ENCODE results near the gene LUM.

Gene LUM, protein sequence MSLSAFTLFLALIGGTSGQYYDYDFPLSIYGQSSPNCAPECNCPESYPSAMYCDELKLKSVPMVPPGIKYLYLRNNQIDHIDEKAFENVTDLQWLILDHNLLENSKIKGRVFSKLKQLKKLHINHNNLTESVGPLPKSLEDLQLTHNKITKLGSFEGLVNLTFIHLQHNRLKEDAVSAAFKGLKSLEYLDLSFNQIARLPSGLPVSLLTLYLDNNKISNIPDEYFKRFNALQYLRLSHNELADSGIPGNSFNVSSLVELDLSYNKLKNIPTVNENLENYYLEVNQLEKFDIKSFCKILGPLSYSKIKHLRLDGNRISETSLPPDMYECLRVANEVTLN

GRCh38 chr12:91111366-91112325 lies at the start of gene LUM:
Gene LUM, minus strand, starts transcription at chr12:91111494. Its CDS starts 2,515 bp downstream, at chr12:91108979.
- DNase-seq (ENCODE audit: low read depth) = no peak

DNA sequence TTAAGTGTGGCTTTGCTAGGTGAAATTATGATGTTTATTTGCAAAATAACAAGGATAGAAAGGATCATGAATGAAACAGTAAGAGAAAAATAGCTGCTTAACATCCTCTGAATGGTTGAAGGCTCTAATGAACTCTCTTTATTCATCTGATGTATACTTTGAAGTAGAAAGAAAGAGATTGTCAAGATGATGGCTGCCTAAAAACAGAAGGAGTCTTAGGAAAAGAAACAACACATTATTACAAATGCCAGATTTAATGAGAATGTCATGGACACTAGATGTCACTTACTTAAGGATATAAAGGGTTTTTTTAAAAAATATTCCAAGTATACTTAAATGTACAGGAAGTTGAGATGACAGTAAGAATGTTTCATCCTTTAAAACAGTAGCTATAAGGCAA lies 49.7 kb upstream of the LUM start:
- DNase-seq (ENCODE audit: low read depth) = no peak

- no peak for DNase-seq (ENCODE audit: low read depth)
Observed at GRCh38 chr12:91155990-91156389, 44.7 kb upstream of the LUM start.

DNA sequence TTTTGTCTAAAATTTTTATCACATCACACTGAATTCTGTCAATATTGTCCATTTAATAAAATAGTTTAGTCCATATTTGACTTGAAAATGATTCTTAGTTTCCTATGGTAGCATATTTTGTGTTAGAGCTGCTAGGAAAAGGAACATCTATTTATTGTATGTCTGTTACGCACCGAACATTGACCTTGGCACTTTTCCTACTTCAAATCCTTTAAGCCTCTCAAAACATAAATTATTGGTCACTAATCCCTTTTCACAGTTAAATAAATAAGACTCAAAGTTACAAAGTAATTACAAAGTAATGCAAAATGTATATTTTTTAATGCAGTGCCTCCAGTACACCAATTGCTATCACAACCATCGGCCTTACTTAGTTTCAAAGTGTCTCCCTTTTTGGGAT lies 42.8 kb upstream of the LUM start:
- no peak for DNase-seq (ENCODE audit: low read depth)

DNA sequence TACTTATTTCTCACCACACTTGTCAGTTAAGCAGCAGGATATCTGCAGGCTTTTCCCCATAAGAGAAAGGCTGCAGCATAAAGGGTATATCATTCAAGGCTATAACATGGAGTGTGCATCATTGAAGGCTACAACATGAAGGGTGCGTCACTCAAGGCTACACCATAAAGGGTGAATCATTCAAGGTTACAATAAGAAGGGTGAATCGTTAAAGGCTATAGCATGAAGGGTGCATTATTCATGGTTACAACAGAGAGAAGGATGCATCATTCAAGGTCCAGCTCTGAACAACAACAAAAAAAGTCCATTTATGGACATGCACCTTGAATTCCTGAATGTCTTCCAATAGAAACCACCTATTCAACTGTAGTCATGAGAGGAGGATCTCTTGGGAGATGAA lies 32.8 kb upstream of the LUM start:
- DNase-seq (ENCODE audit: low read depth) = no peak

DNA sequence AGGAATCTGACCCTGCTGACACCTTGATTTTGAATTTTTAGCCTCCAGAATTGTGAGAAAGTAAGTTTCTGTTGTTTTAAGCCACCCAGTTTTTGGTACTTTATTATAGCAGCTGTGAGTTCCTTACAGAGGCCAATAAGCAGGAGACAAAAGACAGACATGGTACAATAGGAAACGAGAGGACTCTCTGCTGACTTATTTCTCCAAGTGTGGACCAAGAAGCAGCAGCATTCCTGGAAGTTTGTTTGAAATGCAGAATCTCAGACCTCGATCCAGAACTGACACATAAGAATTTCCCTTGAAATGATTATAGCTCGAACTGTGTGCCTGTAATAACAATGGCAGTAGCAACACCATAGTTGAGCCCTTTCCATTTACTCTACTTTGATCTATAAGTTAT lies 31.9 kb upstream of the LUM start:
- DNase-seq (ENCODE audit: low read depth) = no peak

- DNase-seq (ENCODE audit: low read depth) = no peak
Observed at GRCh38 chr12:91142221-91142631, 30.9 kb upstream of the LUM start.

GRCh38 chr12:91140026-91140931 lies 29.0 kb upstream of the LUM start:
- DNase-seq (ENCODE audit: low read depth) = no peak

DNA sequence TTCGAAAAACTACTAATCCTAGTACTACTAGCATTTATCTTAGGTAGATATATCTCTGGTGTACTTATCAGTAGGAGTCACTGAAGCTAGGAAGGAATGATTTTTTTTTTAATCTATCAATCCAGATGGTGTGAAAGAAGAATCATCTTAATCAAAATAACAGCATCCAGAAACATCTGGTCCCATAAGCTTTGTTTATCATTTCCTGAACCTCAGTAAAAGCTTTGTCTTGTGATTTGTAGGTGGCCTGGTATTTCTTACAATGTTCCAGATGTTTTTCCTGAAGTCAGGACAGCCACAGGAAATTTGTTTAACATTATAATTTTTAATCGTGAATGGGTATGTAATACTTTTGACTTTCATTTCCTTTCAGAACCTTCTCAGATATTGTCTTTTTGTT lies 28.0 kb upstream of the LUM start:
- DNase-seq (ENCODE audit: low read depth) = no peak

DNA sequence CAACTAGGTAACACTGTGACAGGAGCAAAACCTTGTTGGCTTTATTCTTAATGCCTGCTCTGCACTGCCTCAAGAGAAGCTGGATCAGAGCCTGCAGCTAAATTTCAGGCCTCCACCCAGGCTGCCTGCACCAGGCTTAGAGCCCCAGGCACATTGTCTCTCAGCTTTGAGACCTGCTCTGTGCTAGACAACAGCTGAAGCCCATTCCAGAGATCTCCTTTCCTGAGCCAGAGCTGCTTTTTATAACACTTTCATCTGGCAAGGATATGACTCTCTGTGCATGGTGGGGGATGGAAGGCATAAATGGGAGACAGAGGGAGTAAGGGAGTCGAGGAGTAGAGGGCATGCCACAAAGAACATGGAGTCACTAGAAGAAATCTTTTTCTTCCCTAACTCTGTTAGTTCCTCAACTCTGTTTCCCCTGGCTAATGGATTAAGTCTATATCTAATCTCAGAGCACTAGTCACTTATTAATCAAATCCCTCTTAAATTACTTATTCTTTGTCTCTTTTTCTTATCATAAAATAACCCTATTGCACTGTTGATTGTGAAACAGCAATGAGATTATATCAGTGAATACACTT lies 27.1 kb upstream of the LUM start:
- no peak for DNase-seq (ENCODE audit: low read depth)

GRCh38 chr12:91133871-91134270 lies 22.6 kb upstream of the LUM start:
- no peak for DNase-seq (ENCODE audit: low read depth)

DNA sequence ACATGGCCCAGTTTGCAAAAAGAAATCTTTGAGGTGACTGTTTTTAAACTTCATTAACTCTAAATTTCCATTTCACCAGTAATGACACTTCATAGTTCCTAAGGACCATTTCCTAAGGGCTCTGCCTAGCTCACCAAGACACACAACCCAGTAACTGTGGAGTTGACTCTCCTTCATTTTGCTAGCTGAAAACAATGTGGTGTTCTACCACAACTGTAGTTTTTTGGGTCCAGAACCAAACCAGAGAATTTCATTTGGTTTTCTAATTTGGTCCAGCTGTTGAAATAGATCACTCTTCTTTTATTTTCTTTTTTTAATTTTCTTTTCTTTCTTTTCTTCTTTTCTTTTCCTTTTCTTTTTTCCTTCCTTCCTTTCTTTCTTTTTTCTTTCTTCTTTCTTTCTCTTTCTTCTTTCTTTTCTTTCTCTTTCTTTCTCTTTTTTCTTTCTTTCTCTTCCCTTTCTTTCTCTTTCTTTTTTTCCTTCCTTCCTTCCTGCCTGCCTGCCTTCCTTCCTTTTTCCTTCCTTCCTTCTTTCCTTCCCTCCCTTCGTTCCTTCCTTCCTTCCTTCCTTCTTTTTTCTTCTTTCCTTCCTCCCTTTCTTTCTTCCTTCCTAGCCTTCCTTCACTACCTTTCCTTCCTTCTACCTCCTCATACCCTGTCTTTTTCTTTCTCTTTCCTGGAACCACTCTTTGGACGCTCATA lies 18.5 kb upstream of the LUM start:
- no peak for DNase-seq (ENCODE audit: low read depth)

- no peak for DNase-seq (ENCODE audit: low read depth)
Observed at GRCh38 chr12:91127751-91128150, 16.5 kb upstream of the LUM start.

DNA sequence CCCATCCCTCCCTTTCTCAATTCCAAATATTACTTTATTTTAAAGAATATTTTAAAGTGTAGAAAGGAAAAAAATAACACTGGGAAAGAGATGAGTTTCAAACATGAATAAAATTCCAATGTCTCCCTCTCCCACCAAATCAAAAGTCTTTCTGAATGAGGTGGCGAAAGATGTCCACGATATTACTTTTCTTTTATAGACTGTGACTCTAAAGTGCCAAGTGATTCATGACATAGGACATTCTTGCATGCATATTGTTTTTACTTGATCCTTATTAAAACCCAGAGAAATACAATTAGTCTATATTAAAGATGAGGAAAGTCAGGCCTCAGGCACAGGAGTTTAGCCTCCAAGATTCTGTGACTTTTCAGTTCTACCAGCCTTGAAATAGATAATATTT lies 16.0 kb upstream of the LUM start:
- no peak for DNase-seq (ENCODE audit: low read depth)

DNA sequence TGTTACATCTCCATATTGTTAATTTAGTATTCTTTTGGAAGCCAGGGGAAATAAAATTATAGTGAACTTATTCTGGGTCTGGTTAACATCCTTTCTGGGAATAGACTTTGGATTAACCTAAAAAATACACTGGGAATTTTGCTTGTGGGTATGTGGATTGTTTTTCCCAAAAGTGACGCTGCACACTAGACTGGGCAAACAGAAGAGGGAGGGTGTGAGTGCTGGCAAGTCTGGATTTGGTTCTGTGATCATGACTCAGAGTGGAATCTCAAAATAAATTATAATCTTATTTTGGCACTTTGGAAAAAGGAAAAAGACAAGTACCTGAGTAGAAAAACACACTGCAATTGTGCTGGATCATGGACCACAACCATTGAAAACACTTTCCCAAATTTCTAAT lies 15.2 kb upstream of the LUM start:
- DNase-seq (ENCODE audit: low read depth) = no peak

- DNase-seq (ENCODE audit: low read depth) = no peak
Observed at GRCh38 chr12:91123236-91123916, 12.1 kb upstream of the LUM start.

DNA sequence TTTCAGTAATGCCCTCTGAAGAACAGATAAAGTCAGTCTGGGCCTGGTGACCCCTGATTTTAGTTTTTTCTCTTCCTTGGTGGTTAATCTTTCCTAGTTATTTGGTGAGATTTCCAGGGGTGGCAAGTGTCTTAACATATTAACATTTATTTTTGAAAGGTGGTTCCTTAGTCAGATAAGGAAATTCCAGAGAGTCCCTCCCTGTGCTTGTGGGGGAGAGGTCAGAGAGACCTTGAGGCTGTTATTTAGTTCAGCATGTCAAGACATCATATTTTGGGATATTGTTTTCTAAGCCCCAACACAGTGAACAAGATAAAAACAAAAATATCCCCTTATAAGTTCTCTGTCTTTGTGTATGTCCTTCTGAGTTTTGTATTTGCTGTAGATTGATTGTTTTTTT lies 9.5 kb upstream of the LUM start:
- DNase-seq (ENCODE audit: low read depth) = no peak

GRCh38 chr12:91119089-91119488 lies 7.8 kb upstream of the LUM start:
- no peak for DNase-seq (ENCODE audit: low read depth)

DNA sequence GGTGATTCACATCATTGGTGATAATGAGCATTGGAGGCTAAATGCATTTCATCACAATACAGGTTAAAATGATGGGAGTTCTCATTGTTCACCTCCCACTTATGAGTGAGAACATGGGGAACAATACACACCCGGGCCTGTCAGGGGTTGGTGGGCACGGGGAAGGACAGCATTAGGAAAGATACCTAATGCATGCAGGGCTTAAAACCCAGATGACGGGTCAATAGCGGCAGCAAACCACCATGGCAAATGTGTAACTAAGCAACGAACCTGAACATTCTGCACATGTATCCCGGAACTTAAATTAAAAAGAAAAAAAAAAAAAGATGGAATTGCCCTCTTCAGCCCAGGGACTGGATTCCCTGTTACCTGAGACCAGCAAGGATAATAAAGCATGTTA lies 2.3 kb upstream of the LUM start:
- DNase-seq (ENCODE audit: low read depth) = no peak

DNA sequence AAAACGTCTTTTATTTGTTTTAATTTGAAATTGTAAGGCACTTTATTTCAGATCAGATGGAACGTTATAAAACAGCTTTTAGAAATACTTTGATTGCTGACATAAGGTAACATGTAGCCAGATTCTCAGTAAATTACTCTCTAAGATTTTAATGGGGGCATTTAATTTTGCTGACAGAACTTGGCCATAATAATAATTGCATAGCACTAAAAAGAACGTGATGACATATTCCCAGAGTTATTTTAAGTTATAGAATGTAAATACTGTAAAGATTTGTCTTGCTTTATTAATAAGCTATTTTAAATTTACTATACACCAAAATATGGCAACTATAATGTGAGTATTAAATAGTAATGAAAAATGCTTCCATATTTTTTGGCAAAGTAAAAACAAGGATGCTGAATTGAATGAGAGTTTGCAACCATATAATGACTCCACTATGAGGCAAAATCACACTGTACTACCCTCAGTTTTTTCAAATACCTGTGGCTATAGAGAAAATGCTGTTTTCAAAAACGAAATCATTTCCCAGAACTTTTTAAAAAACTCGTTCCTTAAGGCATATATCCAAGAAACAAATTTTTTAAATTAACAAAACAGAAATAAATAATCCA lies 876 bp downstream of the LUM start:
- DNase-seq (ENCODE audit: low read depth) = no peak

All from stimulated activated CD4-positive, alpha-beta T cell treated with anti-CD3 and anti-CD28 coated beads, Interleukin-2, amount 100 ng/mL, for 4 hours (primary cell).